Rectal smooth muscle tissue (tissue), 1 donor: ENCODE results near the gene EHD3.
"Not testable (repeated sequence)": the region's sequence is repeated elsewhere in the genome, so short reads cannot be mapped to it uniquely, and the experiment has no call there.

Source experiments
- H3K27ac ChIP-seq: one replicate; pipeline ENCODE4 v1.7.0; 2013; ENCODE audit warnings: low read depth, low read length, inconsistent platforms
- H3K27me3 ChIP-seq: one replicate; pipeline ENCODE4 v1.7.0; 2013; ENCODE audit warnings: low read length; ENCODE audit not compliant: control insufficient read depth, insufficient read depth
- H3K36me3 ChIP-seq: one replicate; pipeline ENCODE4 v1.7.0; 2013; ENCODE audit warnings: low read length; ENCODE audit not compliant: control insufficient read depth, insufficient read depth
- H3K4me1 ChIP-seq: one replicate; pipeline ENCODE4 v1.7.0; 2013; ENCODE audit warnings: low read length; ENCODE audit not compliant: control insufficient read depth, insufficient read depth
- H3K4me3 ChIP-seq: one replicate; pipeline ENCODE4 v1.7.0; 2013; ENCODE audit warnings: low read length
- H3K9ac ChIP-seq: one replicate; pipeline ENCODE4 v1.7.0; 2013; ENCODE audit warnings: low read length

The EHD3 gene

GRCh38 chr2:31270131-31270530, 36.2 kb downstream of the EHD3 start:
- Histone ChIP-seq H3K9ac (no peak overlapping the region), H3K27me3 (no peaks in the 10 kb centered on the region), H3K36me3 (no peaks in the 10 kb centered on the region), H3K4me1 (no peaks in the 10 kb centered on the region), H3K4me3 (no peak overlapping the region), H3K27ac (no peak overlapping the region)

DNA sequence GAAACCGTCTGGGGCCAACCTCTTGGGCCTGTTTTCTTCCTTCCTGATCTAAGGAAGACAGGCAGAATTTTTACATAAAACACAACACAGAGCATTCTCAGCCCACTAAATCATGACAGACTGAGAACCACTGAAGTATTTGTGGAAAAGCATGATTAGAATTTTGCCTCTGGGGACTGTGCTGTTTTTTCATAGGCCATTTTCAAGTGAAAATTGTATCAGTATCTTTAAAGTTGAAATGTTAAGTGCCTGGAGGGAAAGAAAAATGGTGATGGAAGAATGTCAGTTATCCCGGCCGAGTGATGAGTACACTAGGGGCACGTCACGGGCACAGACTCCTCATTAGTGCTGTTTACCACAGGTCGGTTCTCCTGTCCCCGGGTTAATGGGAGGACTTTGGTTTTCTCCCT, 36.9 kb downstream of the EHD3 start:
- no peaks in the 10 kb centered on the region for H3K36me3 ChIP-seq
- no peaks in the 10 kb centered on the region for H3K4me1 ChIP-seq
- H3K4me3 ChIP-seq, result no peak overlapping the region
- H3K27me3 ChIP-seq, result no peaks in the 10 kb centered on the region
- no peak overlapping the region for H3K27ac ChIP-seq
- H3K9ac ChIP-seq, result no peak overlapping the region

- Histone ChIP-seq H3K27me3 (no peaks in the 10 kb centered on the region), H3K36me3 (no peaks in the 10 kb centered on the region), H3K27ac (no peak overlapping the region), H3K4me1 (no peaks in the 10 kb centered on the region), H3K9ac (no peak overlapping the region), H3K4me3 (no peak overlapping the region)
These were observed 37.9 kb downstream of the EHD3 start for GRCh38 chr2:31271851-31272267.

- Histone ChIP-seq H3K9ac (no peak overlapping the region), H3K4me1 (no peaks in the 10 kb centered on the region), H3K27me3 (no peaks in the 10 kb centered on the region), H3K27ac (no peak overlapping the region), H3K4me3 (no peak overlapping the region), H3K36me3 (no peaks in the 10 kb centered on the region)
These were observed 40.6 kb downstream of the EHD3 start for GRCh38 chr2:31274401-31275075.

GRCh38 chr2:31275976-31276375, 42.0 kb downstream of the EHD3 start:
- no peaks in the 10 kb centered on the region for H3K27me3 ChIP-seq
- H3K36me3 ChIP-seq, result no peaks in the 10 kb centered on the region
- no peak overlapping the region for H3K4me3 ChIP-seq
- H3K27ac ChIP-seq, result no peak overlapping the region
- H3K4me1 ChIP-seq, result no peaks in the 10 kb centered on the region
- H3K9ac ChIP-seq, result no peak overlapping the region

GRCh38 chr2:31277621-31278020, 43.7 kb downstream of the EHD3 start:
- no peaks in the 10 kb centered on the region for H3K27me3 ChIP-seq
- no peaks in the 10 kb centered on the region for H3K4me1 ChIP-seq
- H3K4me3 ChIP-seq, result no peak overlapping the region
- no peak overlapping the region for H3K9ac ChIP-seq
- H3K27ac ChIP-seq, result no peak overlapping the region
- H3K36me3 ChIP-seq, result no peaks in the 10 kb centered on the region

- H3K9ac ChIP-seq, result no peak overlapping the region
- H3K4me1 ChIP-seq, result no peaks in the 10 kb centered on the region
- no peaks in the 10 kb centered on the region for H3K27me3 ChIP-seq
- no peak overlapping the region for H3K4me3 ChIP-seq
- no peak overlapping the region for H3K27ac ChIP-seq
- H3K36me3 ChIP-seq, result no peaks in the 10 kb centered on the region
These were observed 48.7 kb downstream of the EHD3 start for GRCh38 chr2:31282634-31283033.

GRCh38 chr2:31283193-31283919, 49.4 kb downstream of the EHD3 start:
- not testable (repeated sequence) for H3K36me3 ChIP-seq, H3K27ac ChIP-seq, H3K9ac ChIP-seq, H3K27me3 ChIP-seq, H3K4me3 ChIP-seq, H3K4me1 ChIP-seq

DNA sequence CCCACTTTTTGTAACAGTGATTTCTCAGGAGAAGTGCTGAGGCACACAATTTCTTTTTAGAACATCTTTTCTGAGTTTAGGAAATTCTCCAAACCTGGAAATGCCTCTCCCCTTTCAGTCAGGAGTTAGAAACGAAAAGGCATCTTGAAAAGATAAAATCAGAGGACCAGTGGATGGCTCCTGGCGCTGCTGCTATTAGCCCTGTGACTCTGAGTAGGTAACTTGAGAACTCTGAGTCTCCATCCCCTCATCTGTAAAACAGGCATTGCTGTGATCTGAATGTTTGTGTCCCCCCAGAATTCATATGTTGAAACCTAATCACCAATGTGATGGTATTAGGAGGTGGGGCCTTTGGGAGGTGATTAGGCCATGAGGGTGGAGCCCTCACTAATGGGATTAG, 50.2 kb downstream of the EHD3 start:
- Histone ChIP-seq H3K27ac (no peak overlapping the region), H3K27me3 (no peaks in the 10 kb centered on the region), H3K9ac (no peak overlapping the region), H3K4me1 (no peaks in the 10 kb centered on the region), H3K4me3 (no peak overlapping the region), H3K36me3 (no peaks in the 10 kb centered on the region)

GRCh38 chr2:31286230-31286629, 52.3 kb downstream of the EHD3 start:
- H3K9ac ChIP-seq, result no peak overlapping the region
- H3K36me3 ChIP-seq, result no peaks in the 10 kb centered on the region
- H3K27ac ChIP-seq, result no peak overlapping the region
- H3K4me3 ChIP-seq, result no peak overlapping the region
- no peaks in the 10 kb centered on the region for H3K4me1 ChIP-seq
- H3K27me3 ChIP-seq, result no peaks in the 10 kb centered on the region

- H3K4me1 ChIP-seq, result no peaks in the 10 kb centered on the region
- H3K27ac ChIP-seq, result no peak overlapping the region
- no peaks in the 10 kb centered on the region for H3K36me3 ChIP-seq
- H3K9ac ChIP-seq, result no peak overlapping the region
- no peak overlapping the region for H3K4me3 ChIP-seq
- no peaks in the 10 kb centered on the region for H3K27me3 ChIP-seq
These were observed 53.1 kb downstream of the EHD3 start for GRCh38 chr2:31286961-31287550.

GRCh38 chr2:31287654-31288053, 53.7 kb downstream of the EHD3 start:
- no peak overlapping the region for H3K27ac ChIP-seq
- H3K27me3 ChIP-seq, result no peaks in the 10 kb centered on the region
- no peaks in the 10 kb centered on the region for H3K36me3 ChIP-seq
- no peak overlapping the region for H3K4me3 ChIP-seq
- H3K4me1 ChIP-seq, result no peaks in the 10 kb centered on the region
- no peak overlapping the region for H3K9ac ChIP-seq

GRCh38 chr2:31294196-31294595, 60.2 kb downstream of the EHD3 start:
- H3K27ac ChIP-seq, result no peak overlapping the region
- H3K36me3 ChIP-seq, result no peaks in the 10 kb centered on the region
- H3K4me3 ChIP-seq, result no peak overlapping the region
- H3K4me1 ChIP-seq, result no peaks in the 10 kb centered on the region
- no peaks in the 10 kb centered on the region for H3K27me3 ChIP-seq
- no peak overlapping the region for H3K9ac ChIP-seq
